Measurements from ENCODE around the gene PKP3. TPM values are rescaled to one million over a fixed set of nuclear protein-coding genes. Genes with fewer than 3 reads are reported as not detected.
A peak's percentile ranks its signal among the peaks of the same experiment; 100 is the strongest.

PKP3 gene
- total RNA-seq, 4 donors from 2014 or later: 0.46 to 5.1 (median 1.5) TPM; not detected in 1

DNA sequence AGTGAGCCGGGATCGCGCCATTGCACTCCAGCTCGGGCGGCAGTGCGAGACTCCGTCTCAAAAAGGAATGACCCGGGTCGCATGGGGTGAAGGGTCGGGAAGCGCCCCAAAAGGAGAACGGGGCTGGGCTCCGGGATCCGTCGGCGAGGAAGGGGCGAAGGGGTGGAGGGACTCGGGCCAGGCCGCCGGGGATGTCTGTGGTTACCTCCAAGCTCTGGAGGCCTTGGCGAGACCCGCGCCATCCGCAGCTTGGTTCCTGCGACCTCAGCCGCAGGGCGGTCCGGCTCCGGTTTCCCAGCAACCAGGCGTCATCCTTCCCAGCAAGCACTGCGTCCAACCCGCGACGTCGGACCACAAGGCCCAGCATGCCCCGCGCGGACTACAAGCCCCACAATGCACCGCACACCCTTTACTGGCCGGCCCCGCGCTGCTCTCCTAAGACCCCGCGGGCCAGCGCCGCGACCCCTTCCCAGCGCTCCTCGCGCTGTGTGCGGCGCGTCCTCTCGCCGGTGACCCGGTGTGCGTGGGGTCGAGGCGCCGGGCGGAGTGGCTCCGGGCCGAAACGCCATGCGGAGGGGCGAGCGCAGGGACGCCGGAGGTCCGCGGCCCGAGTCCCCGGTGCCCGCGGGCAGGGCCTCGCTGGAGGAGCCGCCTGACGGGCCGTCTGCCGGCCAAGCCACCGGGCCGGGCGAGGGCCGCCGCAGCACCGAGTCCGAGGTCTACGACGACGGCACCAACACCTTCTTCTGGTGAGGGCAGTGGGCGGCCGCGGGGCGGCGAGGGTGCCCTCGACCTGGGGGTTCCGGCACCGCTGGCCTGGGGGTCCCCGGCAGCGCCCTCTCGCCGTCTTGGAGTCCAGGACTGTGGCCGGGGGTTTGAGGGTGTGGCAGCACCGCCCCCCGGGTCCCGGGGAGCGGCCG, 56.1 kb downstream of the PKP3 start, which contains the start of gene PTDSS2:
PTDSS2 (plus strand) TSS at position 391 of the 920 bp plus-strand sequence; CDS start at position 568, 177 bp downstream.
- Histone ChIP-seq H3K27ac (peak within 1 kb of the TSS; percentile 83 to 92), H3K36me3 (no peaks in the 10 kb centered on the region), H3K27me3 (no peaks in the 10 kb centered on the region), H3K4me1 (peaks cover 0 to 5% of the 10 kb centered on the region in 2 donors), H3K4me3 (peak within 1 kb of the TSS; percentile 52 to 96), H3K9me3 (no peaks in the 10 kb centered on the region)
- peak; percentile 95 to 97 for DNase-seq
- peak; percentile 80 to 86 for TF ChIP-seq POLR2A (IDR thresholded peaks at IDR 0.05)
- TF ChIP-seq, protein P1, sequence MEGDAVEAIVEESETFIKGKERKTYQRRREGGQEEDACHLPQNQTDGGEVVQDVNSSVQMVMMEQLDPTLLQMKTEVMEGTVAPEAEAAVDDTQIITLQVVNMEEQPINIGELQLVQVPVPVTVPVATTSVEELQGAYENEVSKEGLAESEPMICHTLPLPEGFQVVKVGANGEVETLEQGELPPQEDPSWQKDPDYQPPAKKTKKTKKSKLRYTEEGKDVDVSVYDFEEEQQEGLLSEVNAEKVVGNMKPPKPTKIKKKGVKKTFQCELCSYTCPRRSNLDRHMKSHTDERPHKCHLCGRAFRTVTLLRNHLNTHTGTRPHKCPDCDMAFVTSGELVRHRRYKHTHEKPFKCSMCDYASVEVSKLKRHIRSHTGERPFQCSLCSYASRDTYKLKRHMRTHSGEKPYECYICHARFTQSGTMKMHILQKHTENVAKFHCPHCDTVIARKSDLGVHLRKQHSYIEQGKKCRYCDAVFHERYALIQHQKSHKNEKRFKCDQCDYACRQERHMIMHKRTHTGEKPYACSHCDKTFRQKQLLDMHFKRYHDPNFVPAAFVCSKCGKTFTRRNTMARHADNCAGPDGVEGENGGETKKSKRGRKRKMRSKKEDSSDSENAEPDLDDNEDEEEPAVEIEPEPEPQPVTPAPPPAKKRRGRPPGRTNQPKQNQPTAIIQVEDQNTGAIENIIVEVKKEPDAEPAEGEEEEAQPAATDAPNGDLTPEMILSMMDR (IDR thresholded peaks at IDR 0.05): peak in 2 of 4 experiments; percentile 20 to 59
- intact Hi-C loops (cut with DNase I; ENCODE audit: low total_unique reads): no loop called here

DNA sequence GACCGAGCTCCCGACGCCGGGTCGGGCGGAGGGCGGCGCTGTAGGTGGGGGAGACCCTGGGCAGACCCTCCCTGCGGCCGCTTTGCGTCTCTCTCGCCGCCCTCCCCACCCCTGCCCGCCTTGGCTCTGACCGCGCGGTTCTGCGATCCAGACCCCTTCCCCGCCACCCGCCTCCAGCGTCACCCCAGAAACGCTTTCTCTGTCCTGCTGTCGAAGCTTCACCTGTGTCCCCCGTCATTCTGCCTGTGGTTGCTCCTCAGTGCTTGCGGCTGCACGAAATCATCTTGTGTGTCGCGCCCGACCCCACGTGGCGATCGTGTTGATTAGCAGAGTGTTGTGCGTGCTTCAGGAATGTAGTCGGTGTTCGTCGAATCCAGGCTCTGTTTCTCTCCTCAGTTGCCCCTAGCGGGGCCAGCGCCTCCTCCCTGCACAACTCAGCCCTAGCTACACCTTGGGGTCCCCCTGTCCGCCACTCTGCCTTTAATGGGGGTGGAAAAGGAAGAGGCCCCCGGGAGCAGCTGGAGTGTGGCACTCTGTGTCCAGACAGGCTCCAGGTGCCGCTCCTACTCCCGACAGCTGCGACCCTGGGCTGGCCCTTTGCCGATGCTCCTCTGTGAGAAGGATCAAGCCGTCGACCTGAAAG, 56.9 kb downstream of the PKP3 start:
- Histone ChIP-seq H3K27ac (peak overlapping the region; percentile 83 to 92), H3K9me3 (no peaks in the 10 kb centered on the region), H3K4me3 (peak overlapping the region; percentile 52 to 96), H3K27me3 (no peaks in the 10 kb centered on the region), H3K4me1 (peaks cover 0 to 5% of the 10 kb centered on the region in 2 donors), H3K36me3 (no peaks in the 10 kb centered on the region)
- TF ChIP-seq, protein P1 (IDR thresholded peaks at IDR 0.05): peak in 2 of 4 experiments; percentile 19 to 23
- no peak for TF ChIP-seq POLR2A (IDR thresholded peaks at IDR 0.05)
- peak; percentile 47 to 55 for DNase-seq
- intact Hi-C loops (cut with DNase I; ENCODE audit: low total_unique reads): no loop called here

DNA sequence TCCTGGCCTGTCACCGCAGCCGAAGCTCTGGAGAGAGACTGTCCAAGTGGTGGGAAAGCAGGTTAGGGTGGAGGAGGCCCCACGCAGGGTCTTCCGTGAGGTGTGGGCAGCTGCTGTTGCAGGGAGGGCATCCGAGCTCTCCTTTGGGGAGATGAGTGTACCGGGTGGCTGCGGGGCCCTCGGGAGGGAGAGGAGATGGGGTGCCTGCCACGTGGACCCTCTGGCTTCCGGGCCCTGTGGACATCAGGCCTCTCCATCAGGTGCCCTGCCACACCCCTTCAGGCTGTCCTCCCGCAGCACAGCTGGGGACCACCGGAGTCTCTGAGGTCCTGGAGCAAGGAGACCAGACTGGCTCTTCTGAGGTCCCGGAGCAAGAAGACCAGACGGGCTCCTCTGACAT, 57.7 kb downstream of the PKP3 start:
- H3K27me3 ChIP-seq: no peaks in the 10 kb centered on the region
- no peaks in the 10 kb centered on the region for H3K9me3 ChIP-seq
- H3K4me3 ChIP-seq: peak overlapping the region in 1 of 2 donors; percentile 96
- TF ChIP-seq, protein P1 (IDR thresholded peaks at IDR 0.05): no peak
- no peak for TF ChIP-seq POLR2A (IDR thresholded peaks at IDR 0.05)
- intact Hi-C loops (cut with DNase I; ENCODE audit: low total_unique reads): no loop called here
- H3K4me1 ChIP-seq: peaks cover 0 to 5% of the 10 kb centered on the region in 2 donors
- no peak overlapping the region for H3K27ac ChIP-seq
- DNase-seq: no peak
- no peaks in the 10 kb centered on the region for H3K36me3 ChIP-seq

DNA sequence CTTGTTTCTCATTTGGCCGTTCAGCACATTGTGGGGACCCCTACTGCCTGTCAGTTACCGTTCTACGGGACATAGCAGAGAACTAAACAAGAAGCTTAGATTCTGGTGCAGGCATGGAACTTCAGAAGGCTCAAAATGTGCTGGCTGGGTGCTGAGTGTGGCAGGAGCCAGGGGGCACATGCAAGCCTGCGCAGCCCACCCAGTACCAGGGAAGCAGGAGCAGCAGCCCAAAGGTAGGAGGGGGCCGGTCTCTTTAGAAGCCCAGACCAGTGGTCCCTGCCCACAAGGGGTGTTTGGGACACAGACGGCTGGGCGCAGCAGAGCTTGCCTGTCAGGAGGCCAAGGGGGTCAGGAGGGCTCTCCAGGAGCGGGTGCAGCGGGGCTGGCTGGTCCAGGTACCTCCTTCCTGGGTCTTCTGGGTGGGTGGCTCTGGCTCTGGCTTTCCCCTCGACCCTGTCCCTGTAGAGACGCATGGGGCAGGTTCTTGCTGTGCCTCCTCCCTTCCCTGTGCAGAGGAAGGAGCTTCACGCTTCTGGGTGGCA, 58.3 kb downstream of the PKP3 start:
- Histone ChIP-seq H3K36me3 (no peaks in the 10 kb centered on the region), H3K9me3 (no peaks in the 10 kb centered on the region), H3K4me1 (peaks cover 0 to 5% of the 10 kb centered on the region in 2 donors), H3K4me3 (no peak overlapping the region), H3K27ac (no peak overlapping the region), H3K27me3 (no peaks in the 10 kb centered on the region)
- intact Hi-C loops (cut with DNase I; ENCODE audit: low total_unique reads): no loop called here
- TF ChIP-seq, protein P1 (IDR thresholded peaks at IDR 0.05): no peak
- TF ChIP-seq POLR2A (IDR thresholded peaks at IDR 0.05): no peak
- no peak for DNase-seq
